Right atrium auricular region (tissue), 2 donors: ENCODE results near the gene RAP1GAP. TPM values are rescaled to one million over a fixed set of nuclear protein-coding genes. Genes with fewer than 3 reads are reported as not detected.

Experiments used
- DNase-seq: peaks from one replicate; pipeline ENCODE4 v3.0.0-alpha.2; 2019; ENCODE audit warnings: low spot score
- H3K27ac ChIP-seq, 2 donors: fragments of 200-600 bp; sonication (generic); 1 replicate in 1 of 2; 2 replicates in 1 of 2; pipeline ENCODE4 v1.5.1; 2016 to 2019
- H3K27me3 ChIP-seq, 2 donors: fragments of 200-600 bp; sonication (generic); one replicate each; pipeline versions ENCODE4 v1.5.1 to v1.6.0; 2017 to 2019
- H3K36me3 ChIP-seq: fragments of 200-600 bp; sonication (generic); one replicate; pipeline ENCODE4 v1.5.1; 2016
- H3K4me1 ChIP-seq, 2 donors: fragments of 200-600 bp; sonication (generic); one replicate each; pipeline versions ENCODE4 v1.5.1 to v1.6.0; 2017 to 2019
- H3K4me3 ChIP-seq, 2 donors: fragments of 200-600 bp; sonication (generic); 1 replicate in 1 of 2; 2 replicates in 1 of 2; pipeline ENCODE4 v1.5.1; 2017 to 2019; ENCODE audit warnings: mild to moderate bottlenecking in 1 of 2, moderate library complexity in 1 of 2
- H3K9me3 ChIP-seq, 2 donors: fragments of 200-600 bp; sonication (generic); one replicate each; pipeline ENCODE4 v1.5.1; 2019
- CTCF ChIP-seq, 2 donors: fragments of 200-600 bp; sonication (generic); IDR thresholded peaks; one replicate each; pipeline ENCODE4 v1.5.1; 2019; ENCODE audit warnings: antibody characterized with exemption in 2 of 2
- total RNA-seq, 2 donors: library from RNA; depleted of rRNA; stranded (reverse); fragments of >200 nt; gene quantifications; one replicate each; pipeline ENCODE4 v1.1.0, GENCODE V29; 2016

RAP1GAP gene
- total RNA-seq, 2 donors from 2014 or later = 4.0 to 8.4 TPM

GRCh38 chr1:21604208-21604957 is 64.8 kb downstream of the RAP1GAP start:
- H3K27ac ChIP-seq = no peak overlapping the region
- TF ChIP-seq CTCF (IDR thresholded peaks at IDR 0.05) = no peak
- H3K27me3 ChIP-seq = no peaks in the 10 kb centered on the region
- no peaks in the 10 kb centered on the region for H3K4me1 ChIP-seq
- no peaks in the 10 kb centered on the region for H3K9me3 ChIP-seq
- H3K4me3 ChIP-seq = no peak overlapping the region
- no peaks in the 10 kb centered on the region for H3K36me3 ChIP-seq
- no peak for DNase-seq

GRCh38 chr1:21603177-21604138 is 65.7 kb downstream of the RAP1GAP start:
- no peaks in the 10 kb centered on the region for H3K4me1 ChIP-seq
- no peaks in the 10 kb centered on the region for H3K36me3 ChIP-seq
- no peak overlapping the region for H3K27ac ChIP-seq
- no peak for TF ChIP-seq CTCF (IDR thresholded peaks at IDR 0.05)
- DNase-seq = no peak
- H3K9me3 ChIP-seq = no peaks in the 10 kb centered on the region
- H3K4me3 ChIP-seq = no peak overlapping the region
- no peaks in the 10 kb centered on the region for H3K27me3 ChIP-seq

GRCh38 chr1:21601278-21602048 is 67.7 kb downstream of the RAP1GAP start:
- Histone ChIP-seq H3K27ac (no peak overlapping the region), H3K4me3 (no peak overlapping the region), H3K9me3 (no peaks in the 10 kb centered on the region), H3K36me3 (no peaks in the 10 kb centered on the region), H3K4me1 (no peaks in the 10 kb centered on the region), H3K27me3 (no peaks in the 10 kb centered on the region)
- no peak for TF ChIP-seq CTCF (IDR thresholded peaks at IDR 0.05)
- no peak for DNase-seq

GRCh38 chr1:21599402-21599801 is 69.8 kb downstream of the RAP1GAP start:
- no peak overlapping the region for H3K27ac ChIP-seq
- H3K4me3 ChIP-seq = no peak overlapping the region
- H3K27me3 ChIP-seq = no peaks in the 10 kb centered on the region
- H3K36me3 ChIP-seq = no peaks in the 10 kb centered on the region
- no peak for DNase-seq
- TF ChIP-seq CTCF (IDR thresholded peaks at IDR 0.05) = no peak
- no peaks in the 10 kb centered on the region for H3K9me3 ChIP-seq
- H3K4me1 ChIP-seq = no peaks in the 10 kb centered on the region

GRCh38 chr1:21598904-21599303 is 70.3 kb downstream of the RAP1GAP start:
- Histone ChIP-seq H3K27me3 (no peaks in the 10 kb centered on the region), H3K4me1 (no peaks in the 10 kb centered on the region), H3K9me3 (no peaks in the 10 kb centered on the region), H3K4me3 (no peak overlapping the region), H3K36me3 (no peaks in the 10 kb centered on the region), H3K27ac (no peak overlapping the region)
- DNase-seq = no peak
- no peak for TF ChIP-seq CTCF (IDR thresholded peaks at IDR 0.05)
